Measurements from ENCODE around the gene E4F1.
"Not testable (repeated sequence)": the region's sequence is repeated elsewhere in the genome, so short reads cannot be mapped to it uniquely, and the experiment has no call there.

The E4F1 gene

GRCh38 chr16:2199095-2199494, 24.3 kb upstream of the E4F1 start:
- Histone ChIP-seq H3K4me3 (no peak overlapping the region), H3K27ac (no peak overlapping the region)
- TF ChIP-seq CTCF (IDR thresholded peaks at IDR 0.05): no peak
- no peak for DNase-seq (ENCODE audit: low spot score)

DNA sequence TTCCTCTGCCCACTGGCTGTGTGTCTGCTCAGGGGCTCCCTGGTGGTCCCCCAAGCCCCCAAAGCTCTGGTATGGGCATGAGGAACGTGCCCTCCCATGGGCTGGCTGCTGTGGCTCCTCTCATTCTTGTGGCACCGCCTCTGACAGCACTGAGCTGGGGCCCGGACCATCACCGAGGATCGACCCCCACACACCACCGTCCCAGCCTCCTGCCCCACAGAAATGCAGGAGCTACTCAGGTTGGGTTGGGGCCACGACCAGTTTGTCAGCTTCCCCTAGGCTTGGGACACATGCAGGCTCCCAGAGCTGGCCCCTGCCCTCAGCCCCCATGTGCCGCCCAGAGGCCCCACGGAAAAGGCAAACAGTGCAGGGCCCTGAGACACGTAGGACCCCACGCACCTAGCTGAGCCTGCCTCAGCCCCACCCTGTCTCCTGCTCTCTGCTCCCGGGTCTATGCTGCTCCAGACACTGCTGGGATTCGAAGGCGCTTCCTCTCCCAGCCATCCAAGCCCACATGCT, 23.7 kb upstream of the E4F1 start:
- no peak for DNase-seq (ENCODE audit: low spot score)
- Histone ChIP-seq H3K27ac (no peak overlapping the region), H3K4me3 (no peak overlapping the region)
- no peak for TF ChIP-seq CTCF (IDR thresholded peaks at IDR 0.05)

DNA sequence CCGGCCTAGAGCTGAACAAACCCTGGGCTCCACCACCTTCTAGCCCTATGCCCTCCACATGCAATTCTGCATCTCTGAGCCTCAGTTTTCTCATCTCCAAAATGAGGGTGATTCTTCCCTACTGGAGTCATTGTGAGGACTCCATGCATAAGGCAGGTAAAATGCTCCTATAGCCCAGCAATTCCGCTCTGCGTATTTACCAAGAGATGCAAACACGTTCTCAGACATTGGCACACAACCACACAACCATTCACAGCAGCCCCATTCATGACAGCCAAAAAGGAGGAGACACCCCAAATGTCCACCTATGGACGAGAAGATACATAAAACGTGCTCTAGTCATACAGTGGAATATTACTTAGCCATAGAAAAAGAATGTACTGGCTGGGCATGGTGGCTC, 23.1 kb upstream of the E4F1 start:
- Histone ChIP-seq H3K27ac (no peak overlapping the region), H3K4me3 (no peak overlapping the region)
- DNase-seq (ENCODE audit: low spot score): no peak
- no peak for TF ChIP-seq CTCF (IDR thresholded peaks at IDR 0.05)

DNA sequence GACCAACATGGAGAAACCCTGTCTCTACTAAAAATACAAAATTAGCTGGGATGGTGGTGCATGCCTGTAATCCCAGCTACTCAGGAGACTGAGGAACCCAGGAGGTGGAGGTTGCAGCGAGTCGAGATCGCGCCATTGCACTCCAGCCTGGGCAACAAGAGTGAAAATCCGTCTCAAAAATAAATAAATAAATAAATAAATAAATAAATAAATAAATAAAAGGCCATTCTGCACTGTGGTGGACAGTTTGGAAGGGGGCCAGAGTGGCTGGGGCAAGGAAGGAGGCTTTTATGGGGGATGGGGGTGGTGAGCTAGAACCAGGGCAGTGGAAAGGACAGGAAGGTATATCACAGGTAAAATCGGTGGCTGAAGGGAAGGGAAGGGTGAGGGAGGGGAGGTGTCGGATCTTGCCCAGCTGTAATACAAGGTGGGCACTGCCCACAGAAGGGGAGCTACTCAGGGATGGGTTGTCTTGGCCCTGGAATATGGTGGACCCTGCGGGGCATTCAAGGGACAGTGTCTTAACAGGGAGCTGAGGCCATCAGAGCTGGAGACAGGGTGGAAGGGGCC, 20.2 kb upstream of the E4F1 start:
- not testable (repeated sequence) for H3K4me3 ChIP-seq; DNase-seq (ENCODE audit: low spot score); H3K27ac ChIP-seq

DNA sequence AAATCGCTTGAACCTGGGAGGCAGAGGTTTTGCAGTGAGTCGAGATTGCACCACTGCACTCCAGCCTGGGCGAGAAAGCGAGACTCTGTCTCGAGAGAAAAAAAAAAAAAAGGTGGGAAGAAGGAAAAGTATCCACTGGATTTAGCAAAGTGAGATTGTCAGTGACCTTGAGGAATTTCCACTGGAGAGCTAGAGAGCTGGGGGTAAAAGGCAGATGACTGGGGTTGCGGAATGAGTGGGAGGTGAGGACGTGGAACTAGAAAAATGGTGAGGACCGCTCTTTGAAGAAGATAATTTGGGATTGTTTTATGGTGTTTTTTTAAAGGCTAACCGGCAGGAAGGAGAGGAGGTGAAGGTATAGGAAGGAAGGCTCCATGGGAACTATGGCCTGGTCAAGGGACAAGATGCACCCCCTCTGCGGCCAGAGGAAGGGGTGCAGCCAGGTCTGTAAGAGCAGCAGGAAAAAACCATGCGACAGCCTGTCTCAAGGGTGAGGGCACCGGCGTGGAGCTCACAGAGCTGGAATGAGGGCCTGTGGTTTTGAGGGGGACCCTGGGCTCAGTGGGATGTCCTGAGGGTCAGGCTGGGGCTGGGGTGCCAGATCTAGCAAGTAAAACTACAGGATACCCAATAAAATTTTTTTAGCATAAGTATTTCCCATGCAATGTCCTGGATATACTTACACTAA, 18.8 kb upstream of the E4F1 start:
- DNase-seq (ENCODE audit: low spot score): no peak
- H3K4me3 ChIP-seq: peak overlapping the region; percentile 83
- no peak for TF ChIP-seq CTCF (IDR thresholded peaks at IDR 0.05)
- H3K27ac ChIP-seq: peak overlapping the region; percentile 97

GRCh38 chr16:2205104-2205966, 18.1 kb upstream of the E4F1 start, which contains the start of gene MLST8:
TSS of gene MLST8 (plus strand) at chr16:2205454. CDS start at chr16:2206086, 632 bp downstream.
- TF ChIP-seq CTCF (IDR thresholded peaks at IDR 0.05): no peak
- Histone ChIP-seq H3K27ac (peak within 1 kb of the TSS; percentile 97), H3K4me3 (peak within 1 kb of the TSS; percentile 83)
- DNase-seq (ENCODE audit: low spot score): peak; percentile 89

DNA sequence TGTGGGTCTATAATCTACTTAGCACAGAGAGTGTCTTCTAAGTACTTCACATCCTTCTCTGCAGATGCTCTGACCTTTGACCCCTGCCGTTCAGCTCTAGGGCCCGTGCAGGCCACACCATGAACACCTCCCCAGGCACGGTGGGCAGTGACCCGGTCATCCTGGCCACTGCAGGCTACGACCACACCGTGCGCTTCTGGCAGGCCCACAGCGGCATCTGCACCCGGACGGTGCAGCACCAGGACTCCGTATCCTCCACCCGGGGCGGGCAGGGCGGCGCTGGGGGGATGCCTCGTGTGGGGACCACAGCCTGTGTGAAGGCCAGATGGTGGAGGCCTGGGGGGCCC, 17.5 kb upstream of the E4F1 start:
- DNase-seq (ENCODE audit: low spot score): no peak
- TF ChIP-seq CTCF (IDR thresholded peaks at IDR 0.05): no peak
- peak overlapping the region; percentile 97 for H3K27ac ChIP-seq

More for the DNA sequence above, 17.5 kb upstream of the E4F1 start:
- peak overlapping the region; percentile 83 for H3K4me3 ChIP-seq

All from coronary artery (tissue), 2 donors.